NCI-H2196 (cell line): ENCODE data around the gene ZNF692.
"Not testable (repeated sequence)": the region's sequence is repeated elsewhere in the genome, so short reads cannot be mapped to it uniquely, and the experiment has no call there.

Experiments used
- DNase-seq: peaks from one replicate; lab custom pipeline; 2025; ENCODE audit not compliant: unreplicated experiment; lab: John Stamatoyannopoulos, UW

ZNF692 gene

DNA sequence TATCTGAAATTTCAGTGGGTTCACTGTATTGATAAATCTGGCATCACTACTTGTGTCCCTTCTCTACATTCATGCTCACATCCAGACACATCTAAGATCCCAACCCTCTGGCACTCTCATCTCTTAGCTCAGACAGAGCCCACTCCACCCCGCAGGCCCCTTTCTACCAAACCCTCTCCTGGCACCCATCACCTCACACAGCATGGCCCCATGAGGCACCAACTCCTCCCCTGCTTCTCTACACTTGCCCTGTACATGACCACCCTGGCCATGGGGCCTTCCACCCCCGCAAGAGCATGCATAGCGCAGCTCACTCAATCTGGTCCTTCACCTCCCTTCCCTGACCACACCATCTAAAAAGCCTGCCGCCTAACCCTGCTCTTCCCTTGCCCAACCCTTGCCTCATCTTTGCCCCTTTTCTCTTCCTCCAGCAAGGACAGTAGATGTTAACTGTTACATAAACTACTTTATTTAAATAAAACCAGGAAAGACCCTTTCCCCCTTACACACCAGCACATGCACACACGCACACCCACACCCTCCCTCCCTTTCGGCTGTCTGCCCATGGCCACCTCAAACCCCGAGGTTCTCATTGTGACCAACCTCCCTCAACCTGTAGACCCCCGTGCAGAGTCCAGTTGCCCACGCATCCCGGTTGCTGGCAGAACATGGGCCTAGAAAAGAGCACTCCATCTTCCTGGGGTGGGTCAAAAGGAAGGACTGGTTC is 48.7 kb downstream of the ZNF692 start:
- DNase-seq, result no peak

DNA sequence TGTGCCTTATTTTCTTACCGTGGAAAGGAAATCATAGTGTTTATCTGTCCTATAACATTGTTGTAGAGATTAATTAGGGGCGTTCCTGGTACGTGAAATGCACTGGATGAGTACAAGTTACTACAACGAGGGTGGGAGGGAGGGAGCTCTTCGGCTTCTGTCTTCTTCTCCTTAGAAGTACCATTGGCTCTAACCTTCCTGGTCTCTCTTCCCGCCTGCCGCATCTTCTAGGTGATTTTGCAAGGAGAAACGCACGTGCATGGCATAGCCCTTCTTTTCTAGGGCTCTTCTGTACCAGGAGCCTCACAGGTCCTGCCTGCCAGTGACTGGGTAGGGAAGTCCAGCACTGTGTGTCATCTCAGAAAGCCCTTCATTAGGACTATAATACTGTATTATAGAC is 50.0 kb downstream of the ZNF692 start:
- DNase-seq, result no peak

DNA sequence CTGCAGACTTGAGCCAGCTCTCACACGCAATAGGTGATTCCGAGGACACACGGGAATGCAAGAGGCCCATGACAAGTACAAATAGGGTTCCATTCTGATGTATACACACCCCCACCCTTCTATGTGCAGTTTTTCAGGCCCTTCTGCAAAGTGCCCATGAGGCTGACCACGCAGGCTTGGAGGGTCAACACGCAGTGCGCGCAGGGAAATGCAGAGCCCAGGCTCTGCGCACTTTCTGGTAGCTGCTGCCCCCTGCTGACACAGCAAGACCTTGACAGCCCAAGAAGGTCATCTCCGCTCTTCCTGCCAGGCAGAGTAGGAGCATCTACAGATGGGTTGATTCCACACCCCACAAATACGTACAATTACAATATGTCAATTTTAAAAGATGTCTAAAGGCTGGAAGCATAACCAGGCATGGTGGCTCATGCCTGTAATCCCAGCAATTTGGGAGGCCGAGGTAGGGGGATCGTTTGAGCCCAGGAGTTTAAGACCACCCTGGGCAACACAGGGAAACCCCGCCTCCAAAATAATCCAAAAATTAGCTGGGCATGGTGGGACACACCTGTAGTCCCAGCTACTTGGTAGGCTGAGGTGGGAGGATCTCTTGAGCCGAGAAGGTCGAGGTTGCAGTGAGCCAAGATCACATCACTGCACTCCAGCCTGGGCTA is 51.7 kb downstream of the ZNF692 start:
- DNase-seq, result no peak

DNA sequence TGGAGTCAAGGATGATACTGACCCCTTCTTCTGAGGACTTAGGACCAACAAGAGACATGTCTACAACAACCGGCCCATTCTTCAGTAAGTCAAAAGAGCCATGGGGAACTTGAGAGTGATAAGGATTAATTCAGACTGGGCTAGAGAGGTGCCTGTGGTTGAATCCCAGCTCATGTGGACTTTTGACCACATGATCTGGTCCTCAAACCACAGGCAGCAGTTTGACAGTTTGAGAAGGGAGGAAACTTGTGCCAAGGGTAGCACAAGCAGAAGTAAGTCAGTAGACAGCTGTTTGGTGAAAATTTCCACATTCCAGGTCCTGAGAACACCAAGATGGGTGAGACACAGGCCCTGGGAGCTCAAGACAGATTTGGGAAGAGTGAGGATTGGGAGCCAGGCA is 53.0 kb downstream of the ZNF692 start:
- no peak for DNase-seq

DNA sequence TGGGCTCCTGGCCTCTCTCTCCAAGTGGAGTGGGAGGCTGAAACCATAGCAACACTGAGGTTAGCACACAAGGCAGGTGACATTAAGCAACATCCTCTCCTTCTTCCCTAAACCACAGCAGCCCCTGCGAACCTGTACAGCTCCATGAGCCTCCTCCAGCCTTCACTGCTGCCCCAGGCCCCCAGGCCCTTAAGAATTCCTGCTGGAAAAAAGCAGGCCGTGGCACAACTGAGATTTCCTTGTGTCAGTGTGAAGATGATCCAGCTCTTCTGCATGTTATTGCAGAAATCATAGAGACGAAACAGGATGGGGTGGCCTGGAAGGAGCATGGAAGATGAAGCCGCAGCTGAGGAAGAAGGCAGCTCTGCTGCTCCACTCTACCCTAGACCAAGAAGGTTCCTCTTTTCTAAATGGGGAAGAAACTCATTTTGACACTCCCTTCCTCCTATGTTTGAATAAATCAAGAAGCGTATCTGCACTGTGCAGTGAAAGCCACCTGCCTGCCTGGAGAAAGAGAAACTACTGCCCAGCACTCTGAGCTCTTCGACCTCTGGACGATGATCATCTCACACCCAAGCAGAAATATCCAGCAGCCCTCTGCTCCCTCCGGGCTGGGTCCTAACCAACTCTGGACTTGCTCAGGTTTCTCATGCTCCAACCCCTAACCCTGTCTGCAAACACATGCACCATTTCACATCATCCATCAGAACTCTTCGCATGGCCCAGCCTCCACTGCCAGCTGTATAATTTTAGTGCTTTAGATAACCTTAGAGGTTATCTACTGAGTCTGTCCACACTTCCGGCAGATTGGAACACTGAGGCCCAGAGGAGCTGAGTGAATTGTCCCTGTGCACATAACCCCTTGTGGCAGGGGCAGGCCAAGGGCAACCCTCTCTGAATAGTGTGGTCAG is 53.9 kb downstream of the ZNF692 start:
- DNase-seq, result no peak

- not testable (repeated sequence) for DNase-seq
Measured at GRCh38 chr1:248803501-248803900, 55.4 kb downstream of the ZNF692 start.

- DNase-seq, result no peak
Measured at GRCh38 chr1:248802454-248802853, 56.4 kb downstream of the ZNF692 start.

- DNase-seq, result no peak
Measured at GRCh38 chr1:248800459-248800858, 58.4 kb downstream of the ZNF692 start.
